IPS DF 6.9 (cell line): Measurements from ENCODE around the gene MFSD6L.

Experiments used
- DNase-seq: peaks from one replicate; pipeline ENCODE4 v3.0.0-alpha.2; 2013; ENCODE audit warnings: low read depth, low spot score
- H3K27ac ChIP-seq: one replicate; pipeline ENCODE4 v1.5.1; 2013; ENCODE audit warnings: low read length, control low read depth
- H3K27me3 ChIP-seq: 2 replicates; pipeline ENCODE4 v1.6.1; 2013; ENCODE audit warnings: mild to moderate bottlenecking, low read length; ENCODE audit not compliant: control insufficient read depth, insufficient read depth
- H3K36me3 ChIP-seq: 2 replicates; pipeline ENCODE4 v1.6.1; 2013; ENCODE audit warnings: low read length; ENCODE audit not compliant: control insufficient read depth, insufficient read depth
- H3K4me1 ChIP-seq: 2 replicates; pipeline ENCODE4 v1.6.1; 2013; ENCODE audit warnings: low read length; ENCODE audit not compliant: control insufficient read depth, insufficient read depth
- H3K4me3 ChIP-seq: 2 replicates; pipeline ENCODE4 v1.5.1; 2013; ENCODE audit warnings: mild to moderate bottlenecking, low read length
- H3K9me3 ChIP-seq: 2 replicates; pipeline ENCODE4 v1.6.1; 2013; ENCODE audit warnings: low read length, inconsistent platforms; ENCODE audit not compliant: control insufficient read depth, insufficient read depth
- whole genome bisulfite sequencing: extraction: QIAGEN DNeasy Blood & Tissue Kit; methylation state at CpG from one replicate; pipeline ENCODE4 v1.1.7; 2013; ENCODE audit warnings: mixed read lengths, missing lambda C conversion rate; ENCODE audit not compliant: insufficient read length, insufficient coverage; 5-methylcytosine and 5-hydroxymethylcytosine counted together

MFSD6L gene, protein sequence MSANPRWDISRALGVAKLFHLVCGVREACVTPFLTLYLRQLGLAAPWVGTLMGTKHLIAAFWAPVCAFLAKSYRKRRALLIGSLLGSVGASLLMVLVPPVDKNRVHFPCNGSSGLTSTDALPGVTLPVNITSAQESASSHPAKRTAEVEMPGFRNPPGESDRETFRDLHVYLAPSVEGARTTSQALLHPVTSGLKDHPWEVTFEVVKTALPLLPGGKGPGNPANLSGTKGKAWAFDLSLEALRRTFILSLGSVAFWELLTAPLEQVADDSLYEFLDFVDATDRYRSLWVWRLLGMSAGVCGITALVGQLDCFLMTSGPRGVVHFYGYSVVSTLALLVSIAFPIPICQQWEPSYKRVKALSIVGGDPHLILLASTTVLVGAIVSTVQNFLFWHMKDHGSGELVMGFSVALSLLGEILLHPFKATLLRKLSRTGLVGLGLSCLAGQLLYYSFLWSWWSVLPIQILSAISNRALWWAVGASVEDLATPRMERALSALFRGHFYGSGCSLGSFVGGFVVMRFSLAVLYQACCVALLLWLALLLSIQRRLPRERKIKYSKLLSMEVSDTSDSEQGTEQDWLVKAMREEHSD

DNA sequence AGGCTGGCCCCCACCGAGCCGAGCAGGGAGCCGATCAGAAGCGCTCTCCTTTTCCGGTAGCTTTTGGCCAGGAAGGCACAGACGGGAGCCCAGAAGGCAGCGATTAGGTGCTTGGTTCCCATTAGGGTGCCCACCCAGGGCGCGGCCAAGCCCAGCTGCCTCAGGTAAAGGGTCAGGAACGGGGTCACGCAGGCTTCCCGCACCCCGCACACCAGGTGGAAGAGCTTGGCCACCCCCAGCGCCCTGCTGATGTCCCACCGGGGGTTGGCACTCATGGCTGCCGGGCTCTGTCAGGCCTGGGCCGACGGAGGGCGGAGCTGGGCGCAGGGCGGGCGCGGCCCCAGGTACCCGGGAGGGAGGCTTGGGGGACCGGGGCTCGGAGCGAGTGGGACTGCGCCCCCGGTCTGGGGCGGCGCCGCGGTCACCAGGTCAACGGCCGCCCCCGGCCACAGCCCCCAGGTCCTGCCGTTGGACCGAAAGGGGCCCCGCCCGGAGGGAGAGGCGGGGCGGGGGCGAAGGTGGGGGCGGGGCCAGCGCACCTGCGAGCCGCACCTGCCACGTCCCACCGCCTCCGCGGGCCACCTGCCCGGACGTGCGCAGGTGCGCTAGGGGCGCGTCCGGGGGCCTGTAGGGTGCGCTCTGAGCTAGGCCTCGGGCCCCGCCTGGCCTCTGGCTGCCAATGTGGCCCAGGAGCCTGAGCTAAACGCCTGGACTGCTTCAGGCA is at the start of gene MFSD6L:
Gene MFSD6L, minus strand, starts transcription at position 520 of the 724 bp plus-strand sequence. Its CDS starts 245 bp downstream, at position 275.
- no peak for DNase-seq
- Histone ChIP-seq H3K9me3 (no peaks in the 10 kb centered on the region), H3K36me3 (no peaks in the 10 kb centered on the region), H3K4me1 (peaks cover 4% of the 10 kb centered on the region), H3K4me3 (peak within 1 kb of the TSS; percentile 41; the same call in 1 of the 2 replicates), H3K27ac (no peak within 1 kb of the TSS), H3K27me3 (no peaks in the 10 kb centered on the region)
- WGBS: no CpG with 5 or more reads among the region's 62 CpGs

DNA sequence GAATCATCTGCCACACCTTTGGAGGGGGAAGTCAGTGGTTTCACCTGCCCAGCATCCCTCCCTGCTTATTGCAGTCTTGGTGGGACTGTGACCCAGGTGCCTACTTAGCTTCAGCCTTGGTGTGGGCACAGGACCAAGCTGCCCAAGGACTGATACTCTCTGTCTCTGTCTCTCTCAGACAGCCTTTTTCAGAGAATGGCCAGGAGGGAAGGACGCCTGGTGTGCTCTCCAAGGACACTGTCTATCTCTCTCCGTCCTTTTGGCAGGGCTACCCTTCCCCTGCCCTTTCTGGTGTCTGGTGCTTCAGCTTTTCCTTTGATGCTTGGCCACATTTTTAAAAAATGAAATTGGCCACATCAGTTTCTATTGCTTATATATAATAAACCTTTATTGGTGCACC is 48.7 kb upstream of the MFSD6L start:
- Histone ChIP-seq H3K9me3 (no peaks in the 10 kb centered on the region), H3K4me1 (no peaks in the 10 kb centered on the region), H3K4me3 (no peak overlapping the region), H3K27me3 (no peaks in the 10 kb centered on the region), H3K27ac (no peak overlapping the region), H3K36me3 (no peaks in the 10 kb centered on the region)
- no peak for DNase-seq
- no CpG with 5 or more reads among the region's 2 CpGs for WGBS

DNA sequence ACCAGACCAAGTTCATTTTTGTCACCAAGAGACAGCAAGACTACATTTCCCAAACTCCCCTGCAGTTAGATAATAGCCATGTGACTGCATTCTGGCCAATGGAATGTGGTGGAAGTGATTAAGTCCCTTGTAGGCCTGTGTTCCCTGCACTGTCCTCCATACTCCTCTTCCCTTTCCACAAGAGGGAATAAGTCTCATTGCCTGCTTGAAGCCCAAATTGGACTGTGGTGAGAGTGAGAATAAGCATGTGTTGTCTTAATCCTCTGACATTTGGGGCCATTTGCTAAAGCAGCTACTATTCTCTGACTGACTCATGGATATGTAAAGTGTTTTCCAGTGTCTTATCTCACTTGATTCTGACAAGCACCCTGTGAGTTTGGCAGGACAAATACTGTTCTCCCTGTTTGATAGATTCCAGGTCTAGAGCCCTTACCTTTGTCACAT is 47.6 kb upstream of the MFSD6L start:
- Histone ChIP-seq H3K9me3 (no peaks in the 10 kb centered on the region), H3K36me3 (no peaks in the 10 kb centered on the region), H3K27me3 (no peaks in the 10 kb centered on the region), H3K4me1 (no peaks in the 10 kb centered on the region), H3K4me3 (no peak overlapping the region), H3K27ac (no peak overlapping the region)
- DNase-seq: peak; percentile 39

DNA sequence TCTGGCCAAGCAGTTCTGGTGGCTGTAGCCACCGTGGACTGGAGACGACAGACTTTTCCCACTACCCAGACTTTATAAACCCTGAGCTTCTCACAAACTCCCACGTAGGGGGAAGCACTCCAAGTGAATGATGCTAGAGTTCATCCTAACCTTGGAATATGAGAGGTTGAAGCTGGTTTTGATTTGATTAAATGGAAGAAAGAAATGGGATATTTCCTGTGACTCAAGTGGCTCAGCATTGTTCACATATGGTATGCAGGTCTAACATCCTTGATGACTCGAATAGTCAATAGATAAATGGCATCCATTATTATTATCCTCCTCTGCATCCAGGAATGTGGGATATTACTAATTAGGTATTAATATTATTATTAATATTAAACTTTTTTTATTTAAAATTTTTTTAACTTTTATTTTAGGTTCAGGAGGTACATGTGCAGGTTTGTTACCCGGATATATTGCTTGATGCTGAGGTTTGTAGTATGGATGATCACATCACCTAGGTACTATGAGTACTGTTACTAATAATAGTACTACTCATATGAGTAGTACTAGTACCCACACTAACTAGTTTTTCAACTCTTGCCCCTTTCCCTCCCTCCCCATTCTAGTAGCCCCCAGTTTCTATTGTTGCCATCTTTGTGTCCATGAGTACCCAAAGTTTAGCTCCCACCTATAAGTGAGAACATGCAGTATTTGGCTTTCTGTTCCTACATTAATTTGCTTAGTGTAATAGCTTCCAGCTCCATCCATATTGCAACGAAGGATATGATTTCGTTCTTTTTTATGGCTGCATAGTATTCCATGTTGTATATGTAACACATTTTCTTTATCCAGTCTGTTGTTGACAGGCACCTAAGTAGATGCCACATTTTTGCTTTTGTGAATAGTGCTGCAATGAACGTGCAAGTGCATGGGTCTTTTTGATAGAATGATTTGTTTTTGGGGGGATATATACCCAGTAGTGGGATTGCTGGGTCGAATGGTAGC is 45.4 kb upstream of the MFSD6L start:
- H3K27ac ChIP-seq: no peak overlapping the region
- H3K4me1 ChIP-seq: no peaks in the 10 kb centered on the region
- WGBS: no CpG with 5 or more reads among the region's 9 CpGs
- H3K4me3 ChIP-seq: no peak overlapping the region
- no peaks in the 10 kb centered on the region for H3K27me3 ChIP-seq
- H3K9me3 ChIP-seq: no peaks in the 10 kb centered on the region
- H3K36me3 ChIP-seq: no peaks in the 10 kb centered on the region
- DNase-seq: no peak

DNA sequence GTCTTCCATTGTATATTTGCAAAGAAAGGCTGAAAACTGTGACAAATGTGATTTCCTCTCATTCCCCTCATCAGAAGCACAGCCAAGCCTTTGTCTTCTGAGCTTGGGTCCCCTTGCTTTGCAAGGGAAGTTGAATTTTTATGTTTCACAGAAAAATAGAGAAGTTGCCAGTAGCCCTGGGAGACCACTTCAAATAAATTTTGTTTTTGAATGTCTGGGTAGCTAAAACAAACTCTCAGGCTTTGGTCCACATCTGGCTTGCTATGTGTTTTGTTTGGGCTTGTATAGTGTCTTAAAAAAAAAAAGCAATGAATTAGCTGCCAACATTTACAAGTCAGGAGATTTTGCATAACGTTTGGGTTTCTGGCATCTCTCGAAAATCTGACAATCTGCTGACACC is 44.2 kb upstream of the MFSD6L start:
- no peak overlapping the region for H3K27ac ChIP-seq
- no peak overlapping the region for H3K4me3 ChIP-seq
- H3K36me3 ChIP-seq: no peaks in the 10 kb centered on the region
- no peaks in the 10 kb centered on the region for H3K9me3 ChIP-seq
- no peaks in the 10 kb centered on the region for H3K27me3 ChIP-seq
- no CpG with 5 or more reads among the region's 2 CpGs for WGBS
- DNase-seq: no peak
- no peaks in the 10 kb centered on the region for H3K4me1 ChIP-seq

DNA sequence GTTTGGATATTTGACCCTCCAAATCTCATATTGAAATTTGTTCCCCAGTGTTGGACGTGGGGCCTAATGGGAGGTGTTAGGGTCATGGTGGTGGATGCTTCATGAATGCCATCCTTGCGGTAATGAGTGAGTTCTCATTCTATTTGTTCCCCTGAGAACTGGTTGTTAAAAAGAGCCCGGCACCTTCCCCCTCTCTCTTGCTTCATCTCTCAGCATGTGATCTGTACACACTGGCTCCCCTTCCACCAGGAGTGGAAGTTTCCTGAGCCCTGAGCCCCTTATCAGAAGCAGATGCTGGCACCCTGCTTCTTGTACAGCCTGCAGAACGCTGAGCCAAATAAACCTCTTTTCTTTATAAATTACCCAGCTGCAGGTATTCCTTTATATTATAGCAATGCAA is 42.7 kb upstream of the MFSD6L start:
- H3K36me3 ChIP-seq: no peaks in the 10 kb centered on the region
- H3K27ac ChIP-seq: no peak overlapping the region
- H3K4me3 ChIP-seq: no peak overlapping the region
- no CpG with 5 or more reads among the region's 4 CpGs for WGBS
- DNase-seq: no peak
- H3K9me3 ChIP-seq: no peaks in the 10 kb centered on the region
- H3K27me3 ChIP-seq: no peaks in the 10 kb centered on the region
- H3K4me1 ChIP-seq: 0 out of 2 replicates have a peak, but pooled peaks cover 1% of the 10 kb centered on the region

DNA sequence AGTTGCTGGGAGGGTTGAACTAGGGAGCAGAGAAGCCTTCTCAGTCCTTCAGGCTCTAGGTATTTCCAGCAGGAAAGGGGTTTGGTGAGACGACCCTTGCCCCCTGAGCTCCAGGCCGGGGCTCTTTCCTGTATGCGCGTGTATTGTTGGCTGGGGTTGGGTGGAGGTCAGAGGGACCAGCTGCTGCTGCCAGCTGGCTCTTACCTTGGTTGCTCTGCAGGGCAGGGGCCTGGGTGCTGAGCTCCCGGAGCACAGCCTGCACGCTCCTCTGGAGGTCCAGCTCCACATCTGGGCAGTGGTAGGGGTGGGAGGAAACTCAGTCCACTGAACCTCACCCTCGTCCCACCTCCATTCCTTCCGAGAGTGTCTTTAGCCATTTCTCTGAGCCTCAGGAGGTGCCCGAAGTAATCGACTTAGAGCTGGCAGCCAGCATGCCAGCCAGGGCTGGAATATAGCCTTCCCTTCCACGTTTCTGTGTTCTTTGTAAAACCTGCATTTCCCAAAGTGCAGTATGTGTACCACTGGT is 40.3 kb upstream of the MFSD6L start:
- no CpG with 5 or more reads among the region's 11 CpGs for WGBS
- Histone ChIP-seq H3K9me3 (no peaks in the 10 kb centered on the region), H3K27me3 (no peaks in the 10 kb centered on the region), H3K4me1 (0 out of 2 replicates have a peak, but pooled peaks cover 1% of the 10 kb centered on the region), H3K4me3 (no peak overlapping the region), H3K36me3 (no peaks in the 10 kb centered on the region), H3K27ac (no peak overlapping the region)
- DNase-seq: no peak

DNA sequence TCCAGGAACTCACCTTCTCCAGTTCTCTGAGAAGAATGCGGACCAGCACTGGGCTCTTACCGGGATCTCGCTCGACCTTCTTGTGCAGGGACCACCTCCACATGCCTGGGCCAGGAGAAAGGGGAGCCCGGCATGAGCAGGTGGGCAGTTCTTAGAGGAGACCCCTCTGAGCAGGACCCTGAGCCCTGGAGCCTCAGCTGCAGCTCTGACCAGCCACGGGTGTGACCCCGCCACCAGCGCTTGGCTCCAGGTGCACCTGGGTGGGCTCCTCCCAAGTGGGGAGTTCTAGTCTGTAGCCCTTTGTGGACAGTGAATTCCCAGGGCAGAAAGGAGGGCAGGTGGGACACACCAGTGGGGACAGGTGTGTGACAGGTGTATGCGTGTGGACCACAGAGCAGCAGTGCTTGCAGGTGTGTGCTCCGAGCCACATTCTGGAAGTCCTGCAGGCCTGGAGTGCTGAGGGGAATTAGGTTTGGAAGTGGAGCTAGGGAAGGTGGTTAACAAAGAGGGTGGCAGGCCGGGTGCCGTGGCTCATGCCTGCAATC is 39.5 kb upstream of the MFSD6L start:
- WGBS: no CpG with 5 or more reads among the region's 12 CpGs
- no peak overlapping the region for H3K4me3 ChIP-seq
- no peaks in the 10 kb centered on the region for H3K9me3 ChIP-seq
- no peak overlapping the region for H3K27ac ChIP-seq
- H3K27me3 ChIP-seq: no peaks in the 10 kb centered on the region
- H3K4me1 ChIP-seq: 0 out of 2 replicates have a peak, but pooled peaks cover 1% of the 10 kb centered on the region
- no peaks in the 10 kb centered on the region for H3K36me3 ChIP-seq
- no peak for DNase-seq

DNA sequence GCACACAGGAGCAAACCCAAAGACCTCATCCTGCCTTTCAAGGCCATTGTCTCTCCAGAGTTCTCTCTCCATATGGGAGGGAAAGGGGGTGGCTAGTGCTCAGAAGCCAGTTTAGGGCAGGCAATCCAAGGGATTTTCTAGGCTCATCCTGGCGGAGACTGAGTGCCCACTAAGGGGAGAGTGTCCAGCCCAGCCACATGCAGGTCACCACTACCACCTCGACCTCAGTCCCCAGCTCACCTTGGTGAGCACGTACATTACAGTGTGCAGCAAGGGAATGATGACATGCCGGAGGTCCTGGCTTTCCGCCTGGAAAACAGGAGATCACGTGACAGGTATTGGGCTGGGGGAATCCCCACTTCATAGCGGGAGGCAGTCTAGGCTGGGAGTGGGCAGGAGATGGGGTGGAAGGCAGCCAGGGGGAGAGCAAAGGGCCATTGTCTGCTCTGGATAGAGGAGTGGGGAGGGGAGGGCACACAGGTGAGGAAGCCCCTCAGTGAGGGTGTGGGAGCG is 38.5 kb upstream of the MFSD6L start:
- Histone ChIP-seq H3K36me3 (no peaks in the 10 kb centered on the region), H3K27me3 (no peaks in the 10 kb centered on the region), H3K9me3 (no peaks in the 10 kb centered on the region), H3K4me3 (no peak overlapping the region), H3K4me1 (0 out of 2 replicates have a peak, but pooled peaks cover 1% of the 10 kb centered on the region), H3K27ac (no peak overlapping the region)
- DNase-seq: no peak
- no CpG with 5 or more reads among the region's 8 CpGs for WGBS
